ENCODE results near the gene ZNF514. TPM values are rescaled to one million over a fixed set of nuclear protein-coding genes. Genes with fewer than 3 reads are reported as not detected.

ZNF514 gene
- total RNA-seq, 2 experiments from 2014 or later: 9.7 to 15.3 TPM

GRCh38 chr2:95165030-95165370, 5.4 kb upstream of the ZNF514 start:
- H3K9me2 ChIP-seq (ENCODE audit: insufficient read depth, low read length): no peaks in the 10 kb centered on the region
- no peak for DNase-seq (ENCODE audit: low spot score)
- H3K4me2 ChIP-seq (ENCODE audit: low read length): peak overlapping the region; percentile 85
- H3K4me3 ChIP-seq (ENCODE audit: low read depth, low read length, poor library complexity, severe bottlenecking): peak overlapping the region; percentile 97
- peaks cover 19% of the 10 kb centered on the region for H3K4me1 ChIP-seq (ENCODE audit: insufficient read depth, low read length, poor library complexity, severe bottlenecking)
- H3K79me2 ChIP-seq (ENCODE audit: insufficient read depth, low read depth, low read length): peaks cover 18% of the 10 kb centered on the region; the same call in 1 of the 2 replicates
- TF ChIP-seq EZH2phosphoT487 (IDR thresholded peaks at IDR 0.05; ENCODE audit: borderline replicate concordance, low read depth, low read length): no peak
- no peak for TF ChIP-seq CTCF (conservative IDR thresholded peaks at IDR 0.05; ENCODE audit: low read length)
- peak overlapping the region; percentile 46 for H3K27ac ChIP-seq (ENCODE audit: low read depth, low read length, poor library complexity, severe bottlenecking)
- no peaks in the 10 kb centered on the region for H3K36me3 ChIP-seq (ENCODE audit: insufficient read depth, low read length)
- peak overlapping the region; percentile 79 for H2AFZ ChIP-seq (ENCODE audit: low read length)
- no peaks in the 10 kb centered on the region for H3K9me3 ChIP-seq (ENCODE audit: low read length)
- POLR2A ChIA-PET: interaction anchor here (0.6 to 3.5 kb wide), 11 partner anchors 11 to 1616 kb away, joined by 3 to 20 read pairs (median 3); partner anchors contain the start of genes FAHD2A, MRPS5 and ZNF892
- TSS peak; percentile 91 for BruUV-seq (replicated peaks)
- CTCF ChIA-PET (ENCODE audit: unreplicated experiment): no interaction called here
- intact Hi-C loops (cut with micrococcal nuclease; ENCODE audit: unreplicated experiment): loop anchor here (2.0 kb wide), 1 partner anchor 42 kb away; the partner anchor contains the start of gene ZNF892
- no peaks in the 10 kb centered on the region for H4K20me1 ChIP-seq (ENCODE audit: insufficient read depth, low read length)

- intact Hi-C loops (cut with micrococcal nuclease; ENCODE audit: unreplicated experiment): no loop called here
- DNase-seq (ENCODE audit: low spot score): peak; percentile 8
These were observed 593 bp downstream of the ZNF514 start for GRCh38 chr2:95158891-95159619.

More at GRCh38 chr2:95158891-95159619, 593 bp downstream of the ZNF514 start:
- Histone ChIP-seq H3K79me2 (ENCODE audit: insufficient read depth, low read depth, low read length) (peaks cover 1% of the 10 kb centered on the region; the same call in 1 of the 2 replicates), H3K9me2 (ENCODE audit: insufficient read depth, low read length) (no peaks in the 10 kb centered on the region), H3K9me3 (ENCODE audit: low read length) (no peaks in the 10 kb centered on the region), H3K36me3 (ENCODE audit: insufficient read depth, low read length) (no peaks in the 10 kb centered on the region), H4K20me1 (ENCODE audit: insufficient read depth, low read length) (no peaks in the 10 kb centered on the region), H3K4me3 (ENCODE audit: low read depth, low read length, poor library complexity, severe bottlenecking) (peak overlapping the region; percentile 68), H2AFZ (ENCODE audit: low read length) (peak overlapping the region; percentile 61; the same call in 1 of the 2 replicates), H3K4me2 (ENCODE audit: low read length) (peak overlapping the region; percentile 79), H3K27ac (ENCODE audit: low read depth, low read length, poor library complexity, severe bottlenecking) (no peak overlapping the region), H3K4me1 (ENCODE audit: insufficient read depth, low read length, poor library complexity, severe bottlenecking) (peaks cover 8% of the 10 kb centered on the region)
- ChIA-PET POLR2A (interaction anchor here (0.9 to 2.4 kb wide), 2 partner anchors 9 to 37 kb away, joined by 6 to 16 read pairs; partner anchors contain the start of gene MRPS5), CTCF (ENCODE audit: unreplicated experiment) (no interaction called here)
- BruUV-seq (replicated peaks): no TSS peak
- no peak for TF ChIP-seq EZH2phosphoT487 (IDR thresholded peaks at IDR 0.05; ENCODE audit: borderline replicate concordance, low read depth, low read length)
- no peak for TF ChIP-seq CTCF (conservative IDR thresholded peaks at IDR 0.05; ENCODE audit: low read length)
